ENCODE data around the gene ACOT4. TPM values are rescaled to one million over a fixed set of nuclear protein-coding genes. Genes with fewer than 3 reads are reported as not detected.

ACOT4 gene
- total RNA-seq, 4 donors from 2014 or later, result 4.3 to 4.8 (median 4.7) TPM; not detected in 1

DNA sequence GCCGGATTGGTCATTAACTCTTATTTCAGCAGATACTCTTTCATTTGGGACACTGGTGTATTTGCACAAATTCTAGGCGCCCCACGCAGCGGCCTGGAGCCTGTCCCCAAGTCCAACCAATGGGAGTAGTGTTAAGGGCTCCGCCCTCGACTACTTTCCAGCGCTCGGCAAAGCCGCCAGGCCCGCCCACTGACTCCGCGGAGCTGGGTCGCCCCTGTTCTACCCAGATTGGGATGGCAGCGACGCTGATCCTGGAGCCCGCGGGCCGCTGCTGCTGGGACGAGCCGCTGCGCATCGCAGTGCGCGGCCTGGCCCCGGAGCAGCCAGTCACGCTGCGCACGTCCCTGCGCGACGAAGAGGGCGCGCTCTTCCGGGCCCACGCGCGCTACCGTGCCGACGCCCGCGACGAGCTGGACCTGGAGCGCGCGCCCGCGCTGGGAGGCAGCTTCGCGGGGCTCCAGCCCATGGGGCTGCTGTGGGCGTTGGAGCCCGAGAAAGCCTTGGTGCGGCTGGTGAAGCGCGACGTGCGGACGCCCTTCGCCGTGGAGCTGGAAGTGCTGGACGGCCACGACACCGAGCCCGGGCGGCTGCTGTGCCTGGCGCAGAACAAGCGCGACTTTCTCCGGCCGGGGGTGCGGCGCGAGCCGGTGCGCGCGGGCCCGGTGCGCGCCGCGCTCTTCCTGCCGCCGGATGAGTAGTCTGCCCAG lies 20.8 kb downstream of the ACOT4 start, which contains the start of gene ACOT6:
TSS of gene ACOT6 (plus strand) at position 179 of the 707 bp plus-strand sequence. CDS start at position 234, 55 bp downstream.
- H3K9me3 ChIP-seq, result no peaks in the 10 kb centered on the region
- TF ChIP-seq, protein P1, sequence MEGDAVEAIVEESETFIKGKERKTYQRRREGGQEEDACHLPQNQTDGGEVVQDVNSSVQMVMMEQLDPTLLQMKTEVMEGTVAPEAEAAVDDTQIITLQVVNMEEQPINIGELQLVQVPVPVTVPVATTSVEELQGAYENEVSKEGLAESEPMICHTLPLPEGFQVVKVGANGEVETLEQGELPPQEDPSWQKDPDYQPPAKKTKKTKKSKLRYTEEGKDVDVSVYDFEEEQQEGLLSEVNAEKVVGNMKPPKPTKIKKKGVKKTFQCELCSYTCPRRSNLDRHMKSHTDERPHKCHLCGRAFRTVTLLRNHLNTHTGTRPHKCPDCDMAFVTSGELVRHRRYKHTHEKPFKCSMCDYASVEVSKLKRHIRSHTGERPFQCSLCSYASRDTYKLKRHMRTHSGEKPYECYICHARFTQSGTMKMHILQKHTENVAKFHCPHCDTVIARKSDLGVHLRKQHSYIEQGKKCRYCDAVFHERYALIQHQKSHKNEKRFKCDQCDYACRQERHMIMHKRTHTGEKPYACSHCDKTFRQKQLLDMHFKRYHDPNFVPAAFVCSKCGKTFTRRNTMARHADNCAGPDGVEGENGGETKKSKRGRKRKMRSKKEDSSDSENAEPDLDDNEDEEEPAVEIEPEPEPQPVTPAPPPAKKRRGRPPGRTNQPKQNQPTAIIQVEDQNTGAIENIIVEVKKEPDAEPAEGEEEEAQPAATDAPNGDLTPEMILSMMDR (IDR thresholded peaks at IDR 0.05), result peak in 2 of 6 experiments; percentile 1 to 7
- TF ChIP-seq POLR2A (IDR thresholded peaks at IDR 0.05), result peak in 1 of 2 donors; percentile 13
- H3K27ac ChIP-seq, result peak within 1 kb of the TSS; percentile 71 to 85 (median 80)
- no peaks in the 10 kb centered on the region for H3K36me3 ChIP-seq
- DNase-seq, result peak; percentile 42 to 79 (median 78)
- peak within 1 kb of the TSS; percentile 66 to 76 (median 68) for H3K4me3 ChIP-seq
- peaks cover 0 to 3% (median 0%) of the 10 kb centered on the region in 4 donors for H3K4me1 ChIP-seq
- H3K27me3 ChIP-seq, result no peaks in the 10 kb centered on the region

DNA sequence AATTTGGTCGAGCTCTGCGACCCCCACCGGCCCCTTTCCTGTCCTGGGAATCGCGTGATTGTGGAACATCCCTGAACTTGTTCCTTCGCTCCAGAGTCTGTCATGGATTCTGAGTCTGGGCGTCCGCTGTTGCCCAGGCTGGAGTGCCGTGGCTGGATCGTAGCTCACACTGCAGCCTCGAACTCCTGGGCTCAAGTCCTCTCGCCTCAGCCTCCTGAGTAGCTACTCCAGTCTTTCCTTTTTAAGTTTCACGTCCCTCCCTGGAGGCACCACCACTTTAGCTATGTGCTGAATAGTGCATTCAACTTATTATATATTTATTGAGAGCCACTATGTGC lies 21.3 kb downstream of the ACOT4 start:
- H3K4me1 ChIP-seq, result peaks cover 0 to 3% (median 0%) of the 10 kb centered on the region in 4 donors
- H3K27ac ChIP-seq, result peak overlapping the region; percentile 71 to 85 (median 80)
- TF ChIP-seq POLR2A (IDR thresholded peaks at IDR 0.05), result no peak
- TF ChIP-seq, protein P1 (IDR thresholded peaks at IDR 0.05), result no peak
- H3K36me3 ChIP-seq, result no peaks in the 10 kb centered on the region
- H3K4me3 ChIP-seq, result peak overlapping the region; percentile 66 to 76 (median 68)
- H3K9me3 ChIP-seq, result no peaks in the 10 kb centered on the region
- H3K27me3 ChIP-seq, result no peaks in the 10 kb centered on the region
- no peak for DNase-seq

DNA sequence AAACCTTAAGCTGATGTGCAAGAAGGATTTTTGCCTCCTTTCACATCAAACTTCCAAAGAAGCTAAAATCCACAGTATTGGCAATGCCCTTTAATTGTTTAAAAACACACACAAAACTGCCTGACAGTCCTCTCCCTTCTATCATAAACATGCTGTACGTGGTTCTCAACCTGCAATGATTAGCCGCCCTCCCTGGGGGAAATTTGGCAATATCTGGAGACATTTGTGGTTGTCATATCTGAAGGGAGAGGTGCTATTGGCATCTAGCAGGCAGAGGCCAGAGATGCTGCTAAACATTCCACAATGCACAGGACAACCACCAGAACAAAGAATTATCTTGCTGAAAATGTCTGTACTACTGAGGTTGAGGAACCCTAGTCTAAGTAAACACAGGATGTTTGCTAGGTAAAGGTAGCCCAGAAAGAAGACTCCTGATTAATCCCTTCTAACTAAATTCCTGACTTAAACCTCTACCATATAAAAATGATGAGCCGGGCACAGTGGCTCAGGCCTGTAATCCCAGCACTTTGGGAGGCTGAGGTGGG lies 21.8 kb downstream of the ACOT4 start:
- H3K27ac ChIP-seq, result peak overlapping the region in 1 of 4 donors; percentile 71
- no peaks in the 10 kb centered on the region for H3K36me3 ChIP-seq
- no peaks in the 10 kb centered on the region for H3K27me3 ChIP-seq
- peak overlapping the region in 1 of 4 donors; percentile 76 for H3K4me3 ChIP-seq
- no peak for DNase-seq
- H3K4me1 ChIP-seq, result peaks cover 0 to 3% (median 0%) of the 10 kb centered on the region in 4 donors
- TF ChIP-seq, protein P1 (IDR thresholded peaks at IDR 0.05), result no peak
- TF ChIP-seq POLR2A (IDR thresholded peaks at IDR 0.05), result no peak
- H3K9me3 ChIP-seq, result no peaks in the 10 kb centered on the region

DNA sequence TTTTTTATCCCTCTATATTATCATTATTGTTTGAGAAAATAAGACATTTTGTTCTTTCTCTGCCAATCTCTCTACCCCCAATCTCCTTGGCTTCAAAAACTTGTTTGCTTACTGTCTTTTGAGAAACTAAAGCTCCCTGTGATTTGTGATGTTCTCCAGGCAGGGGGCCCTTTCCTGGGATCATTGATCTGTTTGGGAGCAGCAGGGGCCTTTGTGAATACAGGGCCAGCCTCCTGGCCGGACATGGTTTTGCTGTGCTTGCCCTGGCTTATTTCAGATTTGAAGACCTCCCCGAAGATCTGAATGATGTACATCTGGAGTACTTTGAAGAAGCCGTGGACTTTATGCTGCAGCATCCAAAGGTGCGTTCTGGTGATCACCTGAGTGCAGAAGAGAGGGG lies 25.2 kb downstream of the ACOT4 start:
- TF ChIP-seq, protein P1 (IDR thresholded peaks at IDR 0.05), result no peak
- no peak for TF ChIP-seq POLR2A (IDR thresholded peaks at IDR 0.05)
- no peak for DNase-seq

DNA sequence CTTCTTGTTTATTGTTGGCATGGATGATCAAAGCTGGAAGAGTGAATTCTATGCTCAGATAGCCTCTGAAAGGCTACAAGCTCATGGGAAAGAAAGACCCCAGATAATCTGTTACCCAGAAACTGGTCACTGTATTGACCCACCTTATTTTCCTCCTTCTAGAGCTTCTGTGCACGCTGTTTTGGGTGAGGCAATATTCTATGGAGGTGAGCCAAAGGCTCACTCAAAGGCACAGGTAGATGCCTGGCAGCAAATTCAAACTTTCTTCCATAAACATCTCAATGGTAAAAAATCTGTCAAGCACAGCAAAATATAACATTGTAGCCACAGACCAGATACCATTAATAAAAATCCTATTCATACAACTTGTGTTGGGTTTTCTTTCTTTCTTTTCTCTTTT lies 27.9 kb downstream of the ACOT4 start:
- H3K27me3 ChIP-seq, result no peaks in the 10 kb centered on the region
- H3K27ac ChIP-seq, result no peak overlapping the region
- no peaks in the 10 kb centered on the region for H3K36me3 ChIP-seq
- no peak for DNase-seq
- H3K4me1 ChIP-seq, result no peaks in the 10 kb centered on the region
- no peak for TF ChIP-seq POLR2A (IDR thresholded peaks at IDR 0.05)
- TF ChIP-seq, protein P1 (IDR thresholded peaks at IDR 0.05), result no peak
- H3K4me3 ChIP-seq, result no peak overlapping the region
- no peaks in the 10 kb centered on the region for H3K9me3 ChIP-seq

More for the DNA sequence above, 25.2 kb downstream of the ACOT4 start:
- no peak overlapping the region for H3K4me3 ChIP-seq
- H3K27me3 ChIP-seq, result no peaks in the 10 kb centered on the region
- H3K4me1 ChIP-seq, result peaks cover 0 to 3% (median 0%) of the 10 kb centered on the region in 4 donors
- no peaks in the 10 kb centered on the region for H3K9me3 ChIP-seq
- H3K36me3 ChIP-seq, result no peaks in the 10 kb centered on the region
- H3K27ac ChIP-seq, result no peak overlapping the region
